ENCODE data around the gene SCMH1.
A peak's percentile ranks its signal among the peaks of the same experiment; 100 is the strongest.
"Not testable (repeated sequence)": the region's sequence is repeated elsewhere in the genome, so short reads cannot be mapped to it uniquely, and the experiment has no call there.

SCMH1 gene

GRCh38 chr1:41241749-41242341 is at the start of gene SCMH1:
SCMH1 (minus strand) TSS chr1:41242306; CDS start chr1:41186133, 56,173 bp downstream.
- no peak for DNase-seq

GRCh38 chr1:41291195-41291594 is 49.1 kb upstream of the SCMH1 start:
- DNase-seq = no peak

- DNase-seq = no peak
These were observed 47.1 kb upstream of the SCMH1 start for GRCh38 chr1:41289196-41289595.

- no peak for DNase-seq
These were observed 44.9 kb upstream of the SCMH1 start for GRCh38 chr1:41286992-41287391.

- DNase-seq = no peak
These were observed 44.4 kb upstream of the SCMH1 start for GRCh38 chr1:41286486-41286885.

- DNase-seq = no peak
These were observed 43.7 kb upstream of the SCMH1 start for GRCh38 chr1:41285818-41286217.

- no peak for DNase-seq
These were observed 42.0 kb upstream of the SCMH1 start for GRCh38 chr1:41284121-41284520.

- DNase-seq = no peak
These were observed 40.7 kb upstream of the SCMH1 start for GRCh38 chr1:41282679-41283317.

- no peak for DNase-seq
These were observed 39.2 kb upstream of the SCMH1 start for GRCh38 chr1:41281334-41281733.

GRCh38 chr1:41280202-41281032 is 38.3 kb upstream of the SCMH1 start:
- no peak for DNase-seq

GRCh38 chr1:41278076-41278475 is 36.0 kb upstream of the SCMH1 start:
- DNase-seq = no peak

GRCh38 chr1:41277371-41277975 is 35.4 kb upstream of the SCMH1 start:
- DNase-seq = no peak

GRCh38 chr1:41275831-41276230 is 33.7 kb upstream of the SCMH1 start:
- no peak for DNase-seq

- DNase-seq = peak; percentile 77
These were observed 32.8 kb upstream of the SCMH1 start for GRCh38 chr1:41274752-41275545.

GRCh38 chr1:41272601-41273000 is 30.5 kb upstream of the SCMH1 start:
- no peak for DNase-seq

GRCh38 chr1:41268154-41268770 is 26.2 kb upstream of the SCMH1 start:
- peak; percentile 3 for DNase-seq

GRCh38 chr1:41261926-41262618 is 20.0 kb upstream of the SCMH1 start:
- no peak for DNase-seq

GRCh38 chr1:41260768-41261167 is 18.7 kb upstream of the SCMH1 start:
- DNase-seq = no peak

- no peak for DNase-seq
These were observed 17.1 kb upstream of the SCMH1 start for GRCh38 chr1:41259221-41259620.

- no peak for DNase-seq
These were observed 13.9 kb upstream of the SCMH1 start for GRCh38 chr1:41255978-41256377.

- DNase-seq = not testable (repeated sequence)
These were observed 9.0 kb upstream of the SCMH1 start for GRCh38 chr1:41251120-41251519.

- DNase-seq = no peak
These were observed 7.2 kb upstream of the SCMH1 start for GRCh38 chr1:41249319-41249718.
